Endothelial cell of umbilical vein (primary cell): ENCODE measurements around the gene CTIF. TPM values are rescaled to one million over a fixed set of nuclear protein-coding genes. Genes with fewer than 3 reads are reported as not detected.

Experiments
- BruUV-seq: library from RNA; stranded (reverse); fragments of 400-500 nt; replicated peaks from 2 replicates; lab custom pipeline; 2021; lab: Mats Ljungman, UMichigan
- CTCF ChIA-PET: fragments of 300-600, 350-600 bp; sonication (Branson Sonifier 250); formaldehyde crosslinking; loops from one replicate; lab custom pipeline; 2021; ENCODE audit warnings: antibody characterized with exemption, inconsistent platforms; lab: Charles Lee
- POLR2A ChIA-PET: fragments of 300-600, 350-600 bp; sonication (Branson Sonifier 250); formaldehyde crosslinking; loops from one replicate; lab custom pipeline; 2021; ENCODE audit warnings: antibody characterized with exemption, inconsistent platforms; lab: Charles Lee
- DNase-seq: peaks from one replicate; pipeline ENCODE4 v3.0.0-alpha.2; 2011; ENCODE audit warnings: low read depth, low spot score
- FAIRE-seq: peaks from 2 replicates; lab custom pipeline; 2011; peaks lifted over from hg19 to GRCh38; lab: Jason Lieb, UNC
- H2AFZ ChIP-seq: 2 replicates; pipeline ENCODE4 v1.6.0; 2012; ENCODE audit warnings: low read depth, low read length, control low read depth, inconsistent platforms
- H3K27ac ChIP-seq: 2 replicates; pipeline ENCODE4 v1.5.1; 2011; ENCODE audit warnings: low read depth, mild to moderate bottlenecking, control low read depth, low read length, moderate library complexity; ENCODE audit not compliant: insufficient read depth
- H3K27me3 ChIP-seq, 2 experiments: 2 replicates each; pipeline versions ENCODE4 v1.6.0 to v1.6.1; 2011; ENCODE audit warnings: low read length in 2 of 2, mixed read lengths in 1 of 2; ENCODE audit not compliant: control insufficient read depth in 2 of 2, insufficient read depth in 2 of 2
- H3K36me3 ChIP-seq, 2 experiments: 2 replicates in 1 of 2; 3 replicates in 1 of 2; pipeline ENCODE4 v1.5.1; 2011; ENCODE audit warnings: low read length in 2 of 2, mild to moderate bottlenecking in 1 of 2, moderate library complexity in 1 of 2; ENCODE audit not compliant: control insufficient read depth in 2 of 2, insufficient read depth in 2 of 2; ENCODE audit errors: extremely low read depth in 1 of 2
- H3K4me1 ChIP-seq: 3 replicates; pipeline ENCODE4 v1.5.1; 2011; ENCODE audit warnings: mild to moderate bottlenecking, low read length; ENCODE audit not compliant: control insufficient read depth, insufficient read depth; ENCODE audit errors: extremely low read depth
- H3K4me2 ChIP-seq: 2 replicates; pipeline ENCODE4 v1.6.1; 2011; ENCODE audit warnings: low read length, control low read depth, mixed read lengths; ENCODE audit not compliant: insufficient read depth
- H3K4me3 ChIP-seq, 3 experiments: fragments of 200-600 bp in 1 of 3; sonication (generic), shearing (Covaris generic) in 1 of 3; replicated peaks in 1 of 3; 2 replicates each; pipeline ENCODE4 v1.5.1; 2011 to 2016; ENCODE audit warnings: control low read depth in 3 of 3, low read length in 3 of 3, mild to moderate bottlenecking in 2 of 3, inconsistent platforms in 1 of 3, low read depth in 1 of 3, moderate library complexity in 1 of 3; ENCODE audit not compliant: insufficient read depth in 1 of 3
- H3K79me2 ChIP-seq: 2 replicates; pipeline ENCODE4 v1.6.0; 2012; ENCODE audit warnings: low read length, inconsistent platforms; ENCODE audit not compliant: control insufficient read depth, insufficient read depth
- H3K9ac ChIP-seq: replicated peaks from 2 replicates; pipeline ENCODE3; 2011; ENCODE audit warnings: low read length, control low read depth; ENCODE audit not compliant: insufficient read depth; ENCODE audit errors: extremely low read depth
- H3K9me1 ChIP-seq: replicated peaks from 3 replicates; pipeline ENCODE4 v1.6.0; 2011; ENCODE audit warnings: mild to moderate bottlenecking, low read length; ENCODE audit not compliant: control insufficient read depth, insufficient read depth; ENCODE audit errors: extremely low read depth
- H3K9me3 ChIP-seq: replicated peaks from 2 replicates; pipeline ENCODE4 v1.5.1; 2012; ENCODE audit warnings: low read length, inconsistent platforms; ENCODE audit not compliant: control insufficient read depth, insufficient read depth
- H4K20me1 ChIP-seq: replicated peaks from 2 replicates; pipeline ENCODE3; 2011; ENCODE audit warnings: mild to moderate bottlenecking, low read length; ENCODE audit not compliant: control insufficient read depth, insufficient read depth; ENCODE audit errors: extremely low read depth
- EZH2 ChIP-seq: IDR thresholded peaks from 2 replicates; pipeline ENCODE4 v1.6.1; 2012; ENCODE audit warnings: borderline replicate concordance, low read depth, mild to moderate bottlenecking, moderate library complexity, low read length, inconsistent platforms; ENCODE audit not compliant: severe bottlenecking
- FOS ChIP-seq: IDR thresholded peaks from 2 replicates; pipeline ENCODE4 v1.6.1; 2011; ENCODE audit warnings: mild to moderate bottlenecking, low read length, moderate library complexity, borderline replicate concordance; ENCODE audit not compliant: insufficient read depth
- GATA2 ChIP-seq: IDR thresholded peaks from 2 replicates; pipeline ENCODE4 v1.7.0; 2011; ENCODE audit warnings: low read depth, mild to moderate bottlenecking, moderate library complexity, mixed read lengths, low read length; ENCODE audit not compliant: insufficient read length, insufficient read depth
- JUN ChIP-seq: IDR thresholded peaks from 2 replicates; pipeline ENCODE4 v1.6.1; 2011; ENCODE audit warnings: borderline replicate concordance, low read depth; ENCODE audit not compliant: insufficient read length, insufficient read depth
- MYC ChIP-seq: IDR thresholded peaks from one replicate; pipeline ENCODE4 v1.6.1; 2011; ENCODE audit warnings: mild to moderate bottlenecking, low read depth, low read length
- POLR2A ChIP-seq: IDR thresholded peaks from 2 replicates; pipeline ENCODE4 v1.6.1; 2012; ENCODE audit warnings: low read depth, mild to moderate bottlenecking, control low read depth, low read length
- POLR2AphosphoS5 ChIP-seq: IDR thresholded peaks from 2 replicates; pipeline ENCODE4 v1.6.1; 2012; ENCODE audit warnings: low read depth, mild to moderate bottlenecking, control low read depth, low read length, moderate library complexity; ENCODE audit not compliant: insufficient read depth
- dilution Hi-C: fragments of 300-500 bp; cut with MboI; formaldehyde crosslinking; loops from one replicate; pipeline ENCODE4 v1.15.0; 2019; ENCODE audit warnings: low sequenced_read_pairs; ENCODE audit not compliant: extremely low pct_ligation_motif_present
- intact Hi-C: fragments of 100-400 bp; cut with micrococcal nuclease; formaldehyde crosslinking; loops from one replicate; pipeline ENCODE4 v1.10.0; 2022
- polyA plus RNA-seq, 4 experiments: library from polyadenylated mRNA; depleted of rRNA in 3 of 4; stranded (reverse) in 3 of 4; unstranded in 1 of 4; fragments of >200 nt; gene quantifications; 2 replicates each; pipeline versions ENCODE4 v1.2.1 to v1.2.3, GENCODE V29; 2011 to 2012; ENCODE audit warnings: missing spikeins in 1 of 4
- total RNA-seq: library from RNA; stranded (reverse); gene quantifications from 2 replicates; pipeline ENCODE4 v1.2.3, GENCODE V29; 2021
- TF ChIP-seq, protein P1 (sequence below), 2 donors: IDR thresholded peaks; 1 replicate in 1 of 2; 2 replicates in 1 of 2; pipeline ENCODE4 v1.5.1; 2011; ENCODE audit warnings: low read length in 2 of 2, mild to moderate bottlenecking in 2 of 2, moderate library complexity in 2 of 2, control low read depth in 1 of 2, inconsistent platforms in 1 of 2, low read depth in 1 of 2; ENCODE audit not compliant: insufficient read depth in 1 of 2; ENCODE audit errors: extremely low read depth in 1 of 2
- TF ChIP-seq, protein P2 (sequence below): IDR thresholded peaks from 2 replicates; pipeline ENCODE4 v1.6.1; 2011; ENCODE audit not compliant: insufficient read depth, insufficient read length

The CTIF gene
- total and polyA plus RNA-seq, 2 donors (not counting 3 experiments of a cell fraction or from before 2014, with no cell fraction given), result 20.9 to 57.7 TPM

DNA sequence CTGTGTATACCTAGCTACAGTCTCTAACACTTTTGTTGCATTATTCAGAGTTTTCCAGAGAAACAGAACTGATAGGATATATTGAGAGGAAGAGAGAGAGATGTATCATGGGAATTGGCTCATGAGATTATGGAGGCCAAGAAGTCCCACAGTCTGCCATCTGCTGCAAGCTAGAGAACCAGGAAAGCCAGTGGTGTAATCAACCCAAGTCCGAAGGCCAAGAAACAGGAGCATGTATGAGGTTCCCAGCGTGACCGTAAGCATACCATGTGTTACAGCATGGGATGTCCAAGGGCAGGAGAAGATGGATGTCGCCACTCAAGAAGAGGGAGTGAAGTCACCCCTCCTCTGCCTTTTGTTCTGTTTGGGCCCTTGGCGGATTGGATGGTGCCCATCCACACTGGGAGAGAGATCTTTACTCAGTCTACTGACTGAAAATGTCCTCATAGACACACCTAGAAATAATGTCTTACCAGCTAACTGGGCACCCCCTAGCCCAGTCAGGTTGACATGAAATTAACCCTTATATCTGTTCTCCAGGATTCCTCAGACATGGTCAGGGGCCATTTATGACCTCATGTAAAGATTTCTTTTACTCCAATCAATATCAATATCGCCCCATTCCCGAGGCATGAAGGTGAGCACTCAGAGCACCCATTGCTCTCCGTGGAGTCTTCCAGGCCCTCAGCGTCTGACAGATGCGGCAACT is 179.6 kb downstream of the CTIF start:
- H3K9me1 ChIP-seq, result no peaks in the 10 kb centered on the region
- POLR2A ChIA-PET, result no interaction called here
- FAIRE-seq (no peak), DNase-seq (no peak)
- no peak overlapping the region for H3K4me3 ChIP-seq
- H2AFZ ChIP-seq, result no peak overlapping the region
- TF ChIP-seq POLR2A, result no peak
- TF ChIP-seq POLR2AphosphoS5, result no peak
- TF ChIP-seq, protein P1, sequence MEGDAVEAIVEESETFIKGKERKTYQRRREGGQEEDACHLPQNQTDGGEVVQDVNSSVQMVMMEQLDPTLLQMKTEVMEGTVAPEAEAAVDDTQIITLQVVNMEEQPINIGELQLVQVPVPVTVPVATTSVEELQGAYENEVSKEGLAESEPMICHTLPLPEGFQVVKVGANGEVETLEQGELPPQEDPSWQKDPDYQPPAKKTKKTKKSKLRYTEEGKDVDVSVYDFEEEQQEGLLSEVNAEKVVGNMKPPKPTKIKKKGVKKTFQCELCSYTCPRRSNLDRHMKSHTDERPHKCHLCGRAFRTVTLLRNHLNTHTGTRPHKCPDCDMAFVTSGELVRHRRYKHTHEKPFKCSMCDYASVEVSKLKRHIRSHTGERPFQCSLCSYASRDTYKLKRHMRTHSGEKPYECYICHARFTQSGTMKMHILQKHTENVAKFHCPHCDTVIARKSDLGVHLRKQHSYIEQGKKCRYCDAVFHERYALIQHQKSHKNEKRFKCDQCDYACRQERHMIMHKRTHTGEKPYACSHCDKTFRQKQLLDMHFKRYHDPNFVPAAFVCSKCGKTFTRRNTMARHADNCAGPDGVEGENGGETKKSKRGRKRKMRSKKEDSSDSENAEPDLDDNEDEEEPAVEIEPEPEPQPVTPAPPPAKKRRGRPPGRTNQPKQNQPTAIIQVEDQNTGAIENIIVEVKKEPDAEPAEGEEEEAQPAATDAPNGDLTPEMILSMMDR (IDR thresholded peaks at IDR 0.05; ENCODE audit: extremely low read depth in 1 of 2, insufficient read depth in 1 of 2, low read depth in 1 of 2, low read length in 2 of 2), result no peak
- TF ChIP-seq, protein P2, sequence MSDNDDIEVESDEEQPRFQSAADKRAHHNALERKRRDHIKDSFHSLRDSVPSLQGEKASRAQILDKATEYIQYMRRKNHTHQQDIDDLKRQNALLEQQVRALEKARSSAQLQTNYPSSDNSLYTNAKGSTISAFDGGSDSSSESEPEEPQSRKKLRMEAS, result no peak
- no peak for TF ChIP-seq GATA2
- TF ChIP-seq MYC, result no peak
- TF ChIP-seq JUN, result no peak
- no peak for TF ChIP-seq FOS
- no peak for TF ChIP-seq EZH2
- dilution Hi-C loops (no loop called here), intact Hi-C loops (no loop called here)
- H3K9me3 ChIP-seq, result no peaks in the 10 kb centered on the region
- H3K9ac ChIP-seq, result no peak overlapping the region
- H3K4me1 ChIP-seq, result peaks cover 15% of the 10 kb centered on the region
- H3K27me3 ChIP-seq, result no peaks in the 10 kb centered on the region
- no peaks in the 10 kb centered on the region for H3K36me3 ChIP-seq
- CTCF ChIA-PET, result interaction anchor here (0.6 kb wide), 1 partner anchor 46 kb away, joined by 3 read pairs; no protein-coding TSS in a partner anchor
- no peaks in the 10 kb centered on the region for H4K20me1 ChIP-seq
- no peak overlapping the region for H3K4me2 ChIP-seq
- no peaks in the 10 kb centered on the region for H3K79me2 ChIP-seq
- BruUV-seq, result no TSS peak
- H3K27ac ChIP-seq, result no peak overlapping the region
